K562 (cell line): Measurements from ENCODE around the gene EFCAB12. TPM values are rescaled to one million over a fixed set of nuclear protein-coding genes. Genes with fewer than 3 reads are reported as not detected.
A peak's percentile ranks its signal among the peaks of the same experiment; 100 is the strongest.

Source experiments
- CC2D1A ChIP-seq: fragments of 450-650 bp; IDR thresholded peaks from 2 replicates; pipeline ENCODE4 v1.6.1; 2017; ENCODE audit warnings: mild to moderate bottlenecking
- CEBPB ChIP-seq: fragments of 450-650 bp; IDR thresholded peaks from 2 replicates; pipeline ENCODE4 v1.6.1; 2016; ENCODE audit warnings: missing genetic modification characterization, missing compliant biosample characterization
- CHD7 ChIP-seq: fragments of 200-600 bp; sonication (generic); IDR thresholded peaks from one replicate; pipeline ENCODE4 v1.6.1; 2012; ENCODE audit warnings: mild to moderate bottlenecking, low read depth, low read length, inconsistent platforms
- DMBX1 ChIP-seq: fragments of 250-450 bp; sonication (Bioruptor Pico); IDR thresholded peaks from 2 replicates; pipeline ENCODE4 v1.8.0; 2022; ENCODE audit warnings: inconsistent platforms, mild to moderate bottlenecking, moderate library complexity, borderline replicate concordance
- ETS2 ChIP-seq: IDR thresholded peaks from 2 replicates; pipeline ENCODE4 v1.6.1; 2016; ENCODE audit warnings: borderline replicate concordance, missing genetic modification characterization, mild to moderate bottlenecking, moderate library complexity, missing compliant biosample characterization; ENCODE audit not compliant: poor library complexity, severe bottlenecking
- HDAC6 ChIP-seq: IDR thresholded peaks from 2 replicates; pipeline ENCODE4 v1.6.1; 2012; ENCODE audit warnings: low read depth, mild to moderate bottlenecking, control low read depth, inconsistent platforms, low read length, moderate library complexity
- L3MBTL2 ChIP-seq: fragments of 450-650 bp; IDR thresholded peaks from 2 replicates; pipeline ENCODE4 v1.6.1; 2016; ENCODE audit warnings: mild to moderate bottlenecking, moderate library complexity
- MEF2D ChIP-seq: conservative IDR thresholded peaks from 2 replicates; pipeline ENCODE4 v1.6.1; 2016; ENCODE audit warnings: low read depth, missing genetic modification characterization, missing compliant biosample characterization
- NBN ChIP-seq: fragments of 450-650 bp; IDR thresholded peaks from 2 replicates; pipeline ENCODE4 v1.6.1; 2016; ENCODE audit warnings: low read depth, mild to moderate bottlenecking
- SIN3A ChIP-seq, 2 experiments: fragments of 150-350 bp in 1 of 2; IDR thresholded peaks; 2 replicates each; pipeline ENCODE4 v1.6.1; 2011 to 2016; ENCODE audit warnings: borderline replicate concordance in 2 of 2, low read depth in 2 of 2, low read length in 2 of 2, mild to moderate bottlenecking in 2 of 2, moderate library complexity in 2 of 2; ENCODE audit not compliant: control insufficient read depth in 1 of 2
- TEAD1 ChIP-seq, 2 experiments: fragments of 450-650 bp in 1 of 2; sonication (generic) in 1 of 2; formaldehyde crosslinking; IDR thresholded peaks; 2 replicates each; pipeline versions ENCODE4 v1.4.0 to v1.8.0; 2020 to 2022; ENCODE audit warnings: mild to moderate bottlenecking in 2 of 2, missing genetic modification reagents in 1 of 2
- polyA plus RNA-seq, 8 experiments: library from polyadenylated mRNA; depleted of rRNA in 4 of 8; stranded (reverse) in 5 of 8; unstranded in 3 of 8; fragments of >200 nt; fragmentation: Nextera tagmentation in 2 of 8; fragmentation: Illumina TruSeq in 1 of 8; extraction: Ambion mirVana in 2 of 8; extraction: Trizol in 1 of 8; gene quantifications; 2 replicates each; pipeline versions ENCODE4 v1.2.1 to v1.2.3, GENCODE V29; 2011 to 2014; ENCODE audit warnings: inconsistent platforms in 1 of 8, missing spikeins in 1 of 8
- total RNA-seq, 7 experiments: library from RNA; depleted of rRNA in 6 of 7; stranded (reverse); fragments of >200 nt in 6 of 7; fragmentation: Illumina TruSeq in 2 of 7; extraction: Trizol in 2 of 7; gene quantifications; 2 replicates each; pipeline versions ENCODE4 v1.2.1 to v1.2.3, GENCODE V29; 2011 to 2021; ENCODE audit warnings: low replicate concordance in 1 of 7
- TF ChIP-seq, protein P1 (sequence below), 2 experiments: IDR thresholded peaks; 2 replicates each; pipeline ENCODE4 v1.6.1; 2012; ENCODE audit warnings: improper control_type of control experiment in 2 of 2, low read depth in 2 of 2, low read length in 2 of 2, borderline replicate concordance in 1 of 2

EFCAB12 gene
- total and polyA plus RNA-seq, 9 of the 15 experiments (the other 6 are each of a cell fraction or from before 2014, with no cell fraction given): 0.08 to 0.95 (median 0.56) TPM; not detected in 1

DNA sequence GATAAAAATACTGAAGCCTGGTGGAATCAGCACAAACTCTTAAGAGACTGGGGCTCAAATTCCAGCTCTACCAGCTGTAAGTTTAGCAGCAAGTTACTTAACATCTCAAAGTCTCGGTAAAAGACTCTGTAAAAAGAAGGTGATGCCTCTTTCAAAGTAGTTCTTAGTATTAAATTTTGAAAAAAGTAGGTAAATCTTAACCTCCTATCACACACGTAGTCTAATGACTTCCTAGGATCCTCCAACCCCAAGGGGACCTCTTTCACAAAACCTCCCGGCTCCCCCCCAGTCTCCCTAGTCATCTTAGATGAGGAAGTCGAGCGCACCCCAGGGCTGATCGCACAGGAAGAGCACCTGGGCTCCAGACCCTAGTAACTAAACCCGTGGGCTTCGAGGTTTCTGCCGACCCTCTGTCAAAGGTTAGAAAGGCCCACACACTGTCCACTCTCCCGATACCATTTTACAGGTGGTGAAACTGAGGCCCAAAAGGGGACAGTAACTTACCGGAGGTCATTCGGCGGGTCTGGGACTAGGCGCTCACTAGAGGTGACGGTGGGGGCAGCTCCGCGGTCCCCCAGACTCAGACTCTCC, 10.9 kb upstream of the EFCAB12 start (continued):
- TF ChIP-seq NBN: no peak
- no peak for TF ChIP-seq ETS2
- no peak; the same call in 1 of the 2 replicates for TF ChIP-seq MEF2D (tag)
- no peak for TF ChIP-seq HDAC6
- TF ChIP-seq SIN3A (IDR thresholded peaks at IDR 0.05; ENCODE audit: borderline replicate concordance in 2 of 2, control insufficient read depth in 1 of 2, low read depth in 2 of 2, low read length in 2 of 2): no peak
- 0 out of 2 replicates have a peak, but pooled peaks have one; percentile 42 for TF ChIP-seq DMBX1 (CRISPR knock-in tag)
- no peak for TF ChIP-seq TEAD1 (CRISPR knock-in tag; IDR thresholded peaks at IDR 0.05)
- TF ChIP-seq CHD7: no peak
- no peak for TF ChIP-seq CC2D1A
- TF ChIP-seq, protein P1, sequence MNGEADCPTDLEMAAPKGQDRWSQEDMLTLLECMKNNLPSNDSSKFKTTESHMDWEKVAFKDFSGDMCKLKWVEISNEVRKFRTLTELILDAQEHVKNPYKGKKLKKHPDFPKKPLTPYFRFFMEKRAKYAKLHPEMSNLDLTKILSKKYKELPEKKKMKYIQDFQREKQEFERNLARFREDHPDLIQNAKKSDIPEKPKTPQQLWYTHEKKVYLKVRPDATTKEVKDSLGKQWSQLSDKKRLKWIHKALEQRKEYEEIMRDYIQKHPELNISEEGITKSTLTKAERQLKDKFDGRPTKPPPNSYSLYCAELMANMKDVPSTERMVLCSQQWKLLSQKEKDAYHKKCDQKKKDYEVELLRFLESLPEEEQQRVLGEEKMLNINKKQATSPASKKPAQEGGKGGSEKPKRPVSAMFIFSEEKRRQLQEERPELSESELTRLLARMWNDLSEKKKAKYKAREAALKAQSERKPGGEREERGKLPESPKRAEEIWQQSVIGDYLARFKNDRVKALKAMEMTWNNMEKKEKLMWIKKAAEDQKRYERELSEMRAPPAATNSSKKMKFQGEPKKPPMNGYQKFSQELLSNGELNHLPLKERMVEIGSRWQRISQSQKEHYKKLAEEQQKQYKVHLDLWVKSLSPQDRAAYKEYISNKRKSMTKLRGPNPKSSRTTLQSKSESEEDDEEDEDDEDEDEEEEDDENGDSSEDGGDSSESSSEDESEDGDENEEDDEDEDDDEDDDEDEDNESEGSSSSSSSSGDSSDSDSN (IDR thresholded peaks at IDR 0.05; ENCODE audit: borderline replicate concordance in 1 of 2, low read depth in 2 of 2, low read length in 2 of 2): no peak; a peak in 1 of 4 replicates
- no peak for TF ChIP-seq CEBPB (tag)
- no peak for TF ChIP-seq L3MBTL2
